ENCODE measurements around the gene SPATA31E1. TPM values are rescaled to one million over a fixed set of nuclear protein-coding genes. Genes with fewer than 3 reads are reported as not detected.
A peak's percentile ranks its signal among the peaks of the same experiment; 100 is the strongest.
"Not testable (repeated sequence)": the region's sequence is repeated elsewhere in the genome, so short reads cannot be mapped to it uniquely, and the experiment has no call there.

Gene SPATA31E1
- total RNA-seq, 2 donors from 2014 or later, result not detected

GRCh38 chr9:87909310-87910041 lies 26.8 kb downstream of the SPATA31E1 start:
- intact Hi-C loops (cut with DNase I), result no loop called here

GRCh38 chr9:87910821-87911220 lies 28.1 kb downstream of the SPATA31E1 start:
- intact Hi-C loops (cut with DNase I), result no loop called here
- DNase-seq (ENCODE audit: low spot score), result no peak

More at GRCh38 chr9:87909310-87910041, 26.8 kb downstream of the SPATA31E1 start:
- peak; percentile 41 for DNase-seq (ENCODE audit: low spot score)

GRCh38 chr9:87917662-87918061 lies 35.0 kb downstream of the SPATA31E1 start, which contains the start of gene SPATA31C1:
TSS of gene SPATA31C1 (plus strand) at chr9:87917962.
- intact Hi-C loops (cut with DNase I); DNase-seq (ENCODE audit: low spot score): not testable (repeated sequence)

- peak; percentile 24 for DNase-seq (ENCODE audit: low spot score)
- intact Hi-C loops (cut with DNase I), result not testable (repeated sequence)
Observed at GRCh38 chr9:87919013-87919412, 36.3 kb downstream of the SPATA31E1 start.

- intact Hi-C loops (cut with DNase I); DNase-seq (ENCODE audit: low spot score): not testable (repeated sequence)
Observed at GRCh38 chr9:87921561-87921960, 38.9 kb downstream of the SPATA31E1 start.

- intact Hi-C loops (cut with DNase I); DNase-seq (ENCODE audit: low spot score): not testable (repeated sequence)
Observed at GRCh38 chr9:87923012-87923411, 40.3 kb downstream of the SPATA31E1 start.

- DNase-seq (ENCODE audit: low spot score); intact Hi-C loops (cut with DNase I): not testable (repeated sequence)
Observed at GRCh38 chr9:87924851-87925250, 42.2 kb downstream of the SPATA31E1 start.

GRCh38 chr9:87929152-87929551 lies 46.5 kb downstream of the SPATA31E1 start:
- intact Hi-C loops (cut with DNase I); DNase-seq (ENCODE audit: low spot score): not testable (repeated sequence)

GRCh38 chr9:87934444-87934843 lies 51.8 kb downstream of the SPATA31E1 start:
- DNase-seq (ENCODE audit: low spot score); intact Hi-C loops (cut with DNase I): not testable (repeated sequence)

- not testable (repeated sequence) for DNase-seq (ENCODE audit: low spot score)
Observed at GRCh38 chr9:87937352-87937751, 54.7 kb downstream of the SPATA31E1 start.

GRCh38 chr9:87937918-87938317 lies 55.2 kb downstream of the SPATA31E1 start:
- not testable (repeated sequence) for DNase-seq (ENCODE audit: low spot score)

More at GRCh38 chr9:87937352-87937751, 54.7 kb downstream of the SPATA31E1 start:
- intact Hi-C loops (cut with DNase I), result not testable (repeated sequence)

GRCh38 chr9:87938336-87938735 lies 55.7 kb downstream of the SPATA31E1 start:
- intact Hi-C loops (cut with DNase I), result not testable (repeated sequence)

More at GRCh38 chr9:87937918-87938317, 55.2 kb downstream of the SPATA31E1 start:
- intact Hi-C loops (cut with DNase I), result not testable (repeated sequence)

More at GRCh38 chr9:87938336-87938735, 55.7 kb downstream of the SPATA31E1 start:
- DNase-seq (ENCODE audit: low spot score), result not testable (repeated sequence)

Other genes with a start within 250 kb of the SPATA31E1 start
- gene CTSL, start 156.8 kb upstream of the SPATA31E1 start, total RNA-seq, result 100 to 1,000 TPM; 176 to 195 TPM
- not detected for gene SPATA31C1, start 35.1 kb downstream of the SPATA31E1 start, total RNA-seq
- gene CDK20, start 91.7 kb downstream of the SPATA31E1 start, total RNA-seq, result 1 to 10 TPM; 5.0 to 5.3 TPM